GM19035 (cell line): Measurements from ENCODE around the gene UBE3C.
"Not testable (repeated sequence)": the region's sequence is repeated elsewhere in the genome, so short reads cannot be mapped to it uniquely, and the experiment has no call there.

ENCODE experiments used
- ATAC-seq: cut with Tn5 transposase; IDR thresholded peaks from one replicate; pipeline ENCODE4 v1.9.1; 2021; ENCODE audit not compliant: unreplicated experiment

UBE3C gene

GRCh38 chr7:157138424-157139110 lies at the start of gene UBE3C:
Gene UBE3C, plus strand, starts transcription at chr7:157138926. Its CDS starts 347 bp downstream, at chr7:157139273.
- ATAC-seq = peak; percentile 78

GRCh38 chr7:157089100-157089610 lies 49.6 kb upstream of the UBE3C start:
- ATAC-seq = no peak

GRCh38 chr7:157090485-157091165 lies 48.1 kb upstream of the UBE3C start:
- no peak for ATAC-seq

GRCh38 chr7:157096286-157097055 lies 42.3 kb upstream of the UBE3C start:
- no peak for ATAC-seq

GRCh38 chr7:157097056-157097329 lies 41.7 kb upstream of the UBE3C start:
- ATAC-seq = no peak

- no peak for ATAC-seq
Measured at GRCh38 chr7:157097569-157097968, 41.2 kb upstream of the UBE3C start.

- not testable (repeated sequence) for ATAC-seq
Measured at GRCh38 chr7:157100005-157100404, 38.7 kb upstream of the UBE3C start.

GRCh38 chr7:157103641-157104040 lies 35.1 kb upstream of the UBE3C start:
- ATAC-seq = not testable (repeated sequence)

GRCh38 chr7:157111311-157111710 lies 27.4 kb upstream of the UBE3C start:
- no peak for ATAC-seq

- no peak for ATAC-seq
Measured at GRCh38 chr7:157112706-157113105, 26.0 kb upstream of the UBE3C start.

- ATAC-seq = no peak
Measured at GRCh38 chr7:157113607-157114006, 25.1 kb upstream of the UBE3C start.

- ATAC-seq = no peak
Measured at GRCh38 chr7:157116762-157117161, 22.0 kb upstream of the UBE3C start.

- ATAC-seq = no peak
Measured at GRCh38 chr7:157117796-157118195, 20.9 kb upstream of the UBE3C start.

GRCh38 chr7:157120181-157120580 lies 18.5 kb upstream of the UBE3C start:
- ATAC-seq = no peak

GRCh38 chr7:157121184-157121715 lies 17.5 kb upstream of the UBE3C start:
- ATAC-seq = no peak

GRCh38 chr7:157122800-157123495 lies 15.8 kb upstream of the UBE3C start:
- ATAC-seq = no peak

- ATAC-seq = no peak
Measured at GRCh38 chr7:157124690-157125089, 14.0 kb upstream of the UBE3C start.

- ATAC-seq = no peak
Measured at GRCh38 chr7:157125376-157126223, 13.1 kb upstream of the UBE3C start.

- no peak for ATAC-seq
Measured at GRCh38 chr7:157126921-157127320, 11.8 kb upstream of the UBE3C start.

GRCh38 chr7:157129200-157129599 lies 9.5 kb upstream of the UBE3C start:
- ATAC-seq = no peak
